ENCODE measurements around the gene FAM180A. TPM values are rescaled to one million over a fixed set of nuclear protein-coding genes. Genes with fewer than 3 reads are reported as not detected.

The FAM180A gene
- total and polyA plus RNA-seq, 10 of the 15 experiments (the other 5 are each of a cell fraction or from before 2014, with no cell fraction given), result not detected

GRCh38 chr7:135795846-135796570 is 47.4 kb upstream of the FAM180A start:
- ChIA-PET POLR2A (no interaction called here), CTCF (interaction anchor here (1.1 kb wide), 1 partner anchor 134 kb away, joined by 3 read pairs; the partner anchor contains the start of gene STMP1), SMC1A (ENCODE audit: uncharacterized antibody, unreplicated experiment) (interaction anchor here (1.0 kb wide), 1 partner anchor 218 kb away, joined by 3 read pairs; no protein-coding TSS in a partner anchor), RAD21 (ENCODE audit: unreplicated experiment) (no interaction called here)
- ATAC-seq (no peak), FAIRE-seq (no peak), DNase-seq (ENCODE audit: low read depth, low spot score) (no peak)
- Histone ChIP-seq H3K4me1 (ENCODE audit: control insufficient read depth, insufficient read depth, low read length) (no peaks in the 10 kb centered on the region), H3K79me2 (ENCODE audit: control insufficient read depth, insufficient read depth, low read length) (no peaks in the 10 kb centered on the region), H3K9me3 (replicated peaks; ENCODE audit: control insufficient read depth, insufficient read depth, low read length) (no peaks in the 10 kb centered on the region), H3K36me3 (ENCODE audit: control insufficient read depth in 2 of 2, insufficient read depth in 2 of 2, low read length in 1 of 2) (no peaks in the 10 kb centered on the region), H4K20me1 (ENCODE audit: control insufficient read depth, insufficient read depth) (no peaks in the 10 kb centered on the region), H3K27ac (ENCODE audit: control insufficient read depth, insufficient read depth) (no peak overlapping the region), H3K27me3 (replicated peaks in 1 of 2; ENCODE audit: control insufficient read depth in 2 of 2, insufficient read depth in 2 of 2, low read length in 1 of 2) (0 out of 4 replicates have a peak, but pooled peaks cover 0 to 2% of the 10 kb centered on the region in 2 experiments), H3K9ac (ENCODE audit: control insufficient read depth, insufficient read depth, low read length) (no peak overlapping the region), H3K4me2 (ENCODE audit: control insufficient read depth, insufficient read depth) (no peak overlapping the region), H2AFZ (ENCODE audit: control insufficient read depth, low read depth, low read length) (no peak overlapping the region), H3K4me3 (no peak overlapping the region)
- intact Hi-C loops (cut with micrococcal nuclease; ENCODE audit: unreplicated experiment), result no loop called here
- no TSS peak for BruUV-seq (replicated peaks)
- 71% methylated on average over 2 of the region's 2 CpGs for WGBS (ENCODE audit: insufficient coverage, insufficient replicate concordance, low lambda C conversion rate, missing lambda C conversion rate)
- in situ Hi-C loops (cut with MboI), result no loop called here
- TF ChIP-seq NBN (IDR thresholded peaks at IDR 0.05) (no peak), CREM (IDR thresholded peaks at IDR 0.05; ENCODE audit: low read depth) (no peak), RFX5 (IDR thresholded peaks at IDR 0.05; ENCODE audit: low read depth, low read length) (no peak), ZNF274 (IDR thresholded peaks at IDR 0.05; ENCODE audit: insufficient read depth, insufficient read length) (no peak), ZBTB11 (CRISPR knock-in tag; IDR thresholded peaks at IDR 0.05) (no peak), NRF1 (conservative IDR thresholded peaks at IDR 0.05; ENCODE audit: low read depth, low read length) (no peak), HDAC6 (IDR thresholded peaks at IDR 0.05; ENCODE audit: unreplicated experiment) (no peak), EGR1 (IDR thresholded peaks at IDR 0.05; ENCODE audit: borderline replicate concordance in 1 of 2, low read depth in 2 of 2, low read length in 2 of 2) (no peak), ZBED1 (IDR thresholded peaks at IDR 0.05; ENCODE audit: borderline replicate concordance) (no peak), TARDBP (IDR thresholded peaks at IDR 0.05; ENCODE audit: borderline replicate concordance) (no peak), SREBF2 (IDR thresholded peaks at IDR 0.05; ENCODE audit: low read length) (no peak), FOXM1 (IDR thresholded peaks at IDR 0.05; ENCODE audit: low read depth, low read length) (no peak)

Data from GM12878 (cell line).